DOHH2 (cell line): ENCODE measurements around the gene PGRMC1.

Experiments
- CTCF ChIP-seq: fragments of 200-600 bp; sonication (generic); IDR thresholded peaks from one replicate; pipeline ENCODE4 v1.5.1; 2014; ENCODE audit warnings: antibody characterized with exemption, mild to moderate bottlenecking, low read depth, low read length; ENCODE audit not compliant: poor library complexity, severe bottlenecking
- EZH2phosphoT487 ChIP-seq: fragments of 200-600 bp; sonication (generic); IDR thresholded peaks from 2 replicates; pipeline ENCODE4 v1.6.1; 2017; ENCODE audit warnings: borderline replicate concordance, mild to moderate bottlenecking, antibody characterized with exemption, low read length, moderate library complexity, mixed read lengths

- TF ChIP-seq EZH2phosphoT487, result no peak
- TF ChIP-seq CTCF, result no peak
These were observed 2.5 kb downstream of the PGRMC1 start for GRCh38 chrX:119238557-119238956.
